SKM-1 (cell line): ENCODE results near the gene SFTA2.
"Not testable (repeated sequence)": the region's sequence is repeated elsewhere in the genome, so short reads cannot be mapped to it uniquely, and the experiment has no call there.

Source experiments
- DNase-seq: peaks from one replicate; lab custom pipeline; 2025; ENCODE audit not compliant: unreplicated experiment; lab: John Stamatoyannopoulos, UW

The SFTA2 gene

DNA sequence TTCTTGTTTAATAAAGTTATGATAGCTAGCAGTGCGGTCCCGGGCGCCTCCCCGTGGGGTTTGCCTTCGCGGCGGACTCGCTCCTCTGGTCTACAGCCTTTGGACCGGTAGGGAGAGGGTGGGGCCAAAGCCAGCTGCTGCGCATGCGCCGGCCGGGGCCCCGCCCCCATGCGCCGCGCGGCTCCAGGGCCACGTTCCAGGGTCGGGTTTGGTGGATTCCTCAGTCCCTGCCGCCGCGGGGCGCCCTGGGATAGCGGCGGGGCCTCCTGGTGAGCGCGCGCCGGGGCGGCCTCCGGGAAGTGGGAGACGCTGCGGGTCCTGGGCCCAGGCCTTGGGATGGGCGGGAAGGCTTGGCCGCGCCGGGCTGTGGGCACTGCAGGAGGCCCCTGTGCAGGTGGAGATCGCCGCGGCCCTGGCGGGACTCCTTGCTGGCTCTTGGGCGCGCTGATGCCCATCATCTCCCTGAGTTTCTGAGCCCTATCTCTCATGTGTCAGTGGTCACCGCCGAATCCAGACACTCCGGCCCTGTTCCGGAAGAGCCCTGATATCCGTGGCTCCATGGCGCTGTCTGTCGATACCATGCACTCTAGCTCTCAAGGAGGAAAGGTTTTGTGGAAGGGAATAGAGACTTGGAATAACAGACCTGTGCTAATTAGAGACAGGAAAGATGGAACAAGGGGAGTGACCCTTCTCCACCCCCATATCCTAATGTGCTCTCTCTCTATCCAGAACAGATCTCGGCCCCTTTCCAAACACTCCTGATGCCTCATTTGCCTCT, 17.7 kb downstream of the SFTA2 start, which contains the start of gene VARS2:
VARS2 (plus strand) TSS at position 163 of the 778 bp plus-strand sequence; CDS start at position 762, 599 bp downstream.
- peak; percentile 66 for DNase-seq

GRCh38 chr6:30913721-30914075, 18.3 kb downstream of the SFTA2 start:
- DNase-seq = no peak

- no peak for DNase-seq
Measured at GRCh38 chr6:30912746-30913520, 19.0 kb downstream of the SFTA2 start.

- not testable (repeated sequence) for DNase-seq
Measured at GRCh38 chr6:30910473-30910872, 21.5 kb downstream of the SFTA2 start.

DNA sequence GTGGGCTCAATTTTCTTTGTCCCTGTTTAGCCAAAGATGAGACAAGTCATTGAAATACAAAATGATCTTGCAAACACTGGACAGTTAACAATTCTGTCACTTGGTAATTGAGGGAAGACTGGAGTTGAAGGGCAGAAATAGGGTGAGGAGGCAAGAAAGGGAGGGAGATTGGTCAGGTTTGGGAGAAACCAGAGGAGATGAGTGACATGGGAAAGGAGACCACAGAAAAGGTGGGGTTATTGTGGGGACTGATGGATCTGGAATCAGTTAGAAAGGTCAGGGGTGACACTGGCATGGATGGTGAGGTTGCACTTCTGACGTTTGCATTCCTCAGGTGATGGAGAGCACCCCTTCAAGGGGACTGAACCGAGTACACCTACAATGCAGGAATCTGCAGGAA, 23.3 kb downstream of the SFTA2 start:
- no peak for DNase-seq

DNA sequence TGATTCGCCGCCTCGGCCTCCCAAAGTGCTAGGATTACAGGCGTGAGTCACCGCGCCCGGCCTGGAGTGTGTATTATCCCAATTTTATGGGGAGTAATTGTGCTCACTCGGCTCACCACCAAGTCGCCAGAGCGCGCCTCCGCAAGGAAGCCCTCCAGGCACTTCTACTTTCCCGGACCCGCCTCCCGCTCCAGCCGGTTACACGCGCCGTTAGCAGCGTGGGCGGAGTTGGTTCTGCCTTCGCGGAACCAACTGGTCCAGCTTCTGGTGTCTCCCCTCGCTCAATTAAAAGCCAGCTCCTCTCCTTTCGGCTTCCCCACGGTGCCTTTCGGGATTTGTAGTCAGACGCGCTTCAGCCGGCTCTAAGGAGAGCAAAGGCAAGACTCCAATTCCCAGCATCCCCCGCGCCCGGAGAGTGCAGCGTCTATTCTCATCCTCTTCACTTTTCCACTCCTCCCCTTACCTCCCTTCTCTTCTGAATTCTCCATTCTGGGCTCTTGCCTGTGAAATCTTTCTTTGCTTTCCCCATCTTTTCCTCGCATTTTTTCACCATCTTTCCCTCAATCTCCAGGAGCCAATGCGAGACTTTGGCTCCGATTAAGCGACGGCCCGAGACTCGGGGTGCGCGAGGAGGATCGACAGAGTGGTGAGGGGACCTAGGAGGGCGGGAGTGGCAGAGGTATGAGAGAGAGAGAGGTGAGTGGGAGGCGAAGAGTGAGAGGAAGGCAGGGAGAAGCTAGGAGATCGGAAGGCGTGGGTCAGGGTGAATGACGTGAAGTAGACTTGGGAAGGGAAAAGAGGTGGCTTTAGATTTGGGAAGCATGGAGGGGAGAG, 24.0 kb downstream of the SFTA2 start, which contains the start of gene GTF2H4:
GTF2H4 (plus strand) TSS at position 450 of the 834 bp plus-strand sequence.
- peak; percentile 99 for DNase-seq

- DNase-seq = not testable (repeated sequence)
Measured at GRCh38 chr6:30907290-30907757, 24.6 kb downstream of the SFTA2 start.

GRCh38 chr6:30903236-30903635, 28.7 kb downstream of the SFTA2 start:
- DNase-seq = no peak

GRCh38 chr6:30902709-30903108, 29.3 kb downstream of the SFTA2 start:
- DNase-seq = no peak

GRCh38 chr6:30902196-30902595, 29.8 kb downstream of the SFTA2 start:
- not testable (repeated sequence) for DNase-seq

GRCh38 chr6:30901436-30901835, 30.5 kb downstream of the SFTA2 start:
- DNase-seq = no peak

DNA sequence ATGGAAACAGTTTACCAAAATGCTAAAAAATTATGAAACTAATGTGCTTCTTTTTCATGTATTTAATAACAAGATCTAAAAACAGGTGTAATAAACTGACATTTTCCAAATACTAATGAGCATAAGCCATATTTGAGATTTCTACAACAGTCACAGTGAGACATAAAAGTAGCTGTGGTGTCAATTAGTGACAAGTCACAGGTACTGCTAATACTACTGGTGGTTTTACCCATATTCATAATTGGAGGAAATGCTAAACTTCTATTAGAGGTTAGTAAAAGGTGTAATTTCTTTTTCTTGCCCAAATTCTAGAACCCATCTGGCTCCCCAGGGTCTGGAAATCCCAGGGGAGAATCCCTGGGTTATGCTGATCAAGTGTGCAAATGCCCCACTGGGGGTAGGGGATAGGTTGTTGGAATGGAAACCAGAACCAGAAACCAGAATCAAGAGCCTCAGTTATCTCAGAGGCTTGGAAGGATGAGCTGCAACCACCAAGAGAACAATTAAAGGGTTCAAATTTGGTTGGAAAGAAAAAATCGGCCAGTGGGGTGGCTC, 31.0 kb downstream of the SFTA2 start:
- DNase-seq = no peak

DNA sequence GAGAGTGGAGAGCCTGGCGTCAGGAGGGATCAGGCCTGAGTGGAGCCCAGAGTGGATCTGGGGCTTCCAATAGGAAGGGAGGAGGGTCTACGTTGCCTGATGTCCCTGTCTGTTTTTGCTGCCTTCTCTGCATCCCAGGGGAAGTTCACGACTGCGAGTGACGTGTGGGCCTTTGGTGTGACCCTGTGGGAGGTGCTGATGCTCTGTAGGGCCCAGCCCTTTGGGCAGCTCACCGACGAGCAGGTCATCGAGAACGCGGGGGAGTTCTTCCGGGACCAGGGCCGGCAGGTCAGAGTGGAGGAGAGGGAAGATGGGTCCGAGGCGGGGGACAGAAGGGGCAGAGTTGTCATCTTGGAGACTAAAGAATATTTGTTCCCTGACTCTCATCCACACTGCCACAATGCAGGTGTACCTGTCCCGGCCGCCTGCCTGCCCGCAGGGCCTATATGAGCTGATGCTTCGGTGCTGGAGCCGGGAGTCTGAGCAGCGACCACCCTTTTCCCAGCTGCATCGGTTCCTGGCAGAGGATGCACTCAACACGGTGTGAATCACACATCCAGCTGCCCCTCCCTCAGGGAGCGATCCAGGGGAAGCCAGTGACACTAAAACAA, 33.1 kb downstream of the SFTA2 start:
- no peak for DNase-seq

- DNase-seq = no peak
Measured at GRCh38 chr6:30897882-30898281, 34.1 kb downstream of the SFTA2 start.

DNA sequence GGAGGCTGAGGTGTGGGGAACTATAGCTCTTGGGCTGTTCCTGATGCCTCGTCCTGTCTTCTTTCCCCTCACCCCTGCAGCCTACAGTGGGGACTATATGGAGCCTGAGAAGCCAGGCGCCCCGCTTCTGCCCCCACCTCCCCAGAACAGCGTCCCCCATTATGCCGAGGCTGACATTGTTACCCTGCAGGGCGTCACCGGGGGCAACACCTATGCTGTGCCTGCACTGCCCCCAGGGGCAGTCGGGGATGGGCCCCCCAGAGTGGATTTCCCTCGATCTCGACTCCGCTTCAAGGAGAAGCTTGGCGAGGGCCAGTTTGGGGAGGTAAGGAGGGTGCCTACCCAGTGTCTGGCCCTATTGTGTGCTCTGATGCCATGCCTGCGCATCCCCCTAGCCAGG, 35.4 kb downstream of the SFTA2 start:
- no peak for DNase-seq

DNA sequence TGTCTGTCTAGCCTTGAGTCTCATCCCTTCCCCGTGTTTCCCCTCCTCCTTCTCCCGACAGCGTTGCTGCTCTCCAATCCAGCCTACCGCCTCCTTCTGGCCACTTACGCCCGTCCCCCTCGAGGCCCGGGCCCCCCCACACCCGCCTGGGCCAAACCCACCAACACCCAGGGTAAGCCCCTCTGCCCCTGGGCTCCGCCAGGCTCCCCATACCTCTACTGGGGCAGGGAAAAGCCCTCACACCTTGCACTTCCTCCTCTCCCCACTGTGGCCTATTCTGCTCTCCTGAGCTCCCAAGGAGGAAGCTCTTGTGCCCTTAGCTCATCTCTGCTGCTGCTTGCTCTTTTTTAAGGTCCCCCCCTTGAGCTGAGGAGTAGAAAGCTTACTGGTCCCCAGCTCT, 36.6 kb downstream of the SFTA2 start:
- DNase-seq = no peak

DNA sequence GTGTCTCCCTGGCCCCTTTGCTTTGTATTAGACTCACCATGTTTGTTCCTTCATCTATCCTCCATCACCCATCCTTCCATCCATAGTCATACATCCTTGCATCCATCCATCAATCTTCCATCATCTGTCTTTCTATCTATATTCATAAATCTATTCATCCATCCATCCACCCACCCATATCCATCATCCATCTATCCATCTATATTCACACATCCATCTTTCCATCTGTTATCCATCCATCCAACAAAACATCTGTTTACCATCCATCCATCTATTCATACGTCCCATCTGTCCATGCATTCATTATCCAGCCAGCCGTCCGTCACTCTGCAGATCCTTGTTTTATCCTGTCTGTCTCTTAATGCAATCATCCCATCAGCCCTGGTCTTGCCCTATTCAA, 37.0 kb downstream of the SFTA2 start:
- DNase-seq = no peak

GRCh38 chr6:30894381-30894780, 37.6 kb downstream of the SFTA2 start:
- DNase-seq = no peak

DNA sequence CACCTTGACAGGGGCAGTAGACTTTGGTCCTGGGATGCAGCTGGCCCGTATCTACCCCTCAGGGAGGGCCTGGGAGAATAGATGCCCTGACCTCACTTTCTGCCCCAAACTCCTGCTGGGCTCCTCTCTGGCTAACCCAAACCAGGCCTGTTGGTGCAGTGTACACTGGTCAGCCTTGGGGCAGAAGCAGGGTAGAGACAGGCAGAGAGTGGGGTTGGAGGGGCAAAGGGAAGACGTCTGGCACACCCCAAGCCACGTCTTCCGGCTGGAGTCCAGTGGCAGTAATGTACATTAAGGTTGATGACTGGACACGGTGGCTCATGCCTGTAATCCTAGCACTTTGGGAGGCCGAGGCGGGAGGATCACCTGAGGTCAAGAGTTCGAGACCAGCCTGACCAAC, 38.3 kb downstream of the SFTA2 start:
- no peak for DNase-seq

DNA sequence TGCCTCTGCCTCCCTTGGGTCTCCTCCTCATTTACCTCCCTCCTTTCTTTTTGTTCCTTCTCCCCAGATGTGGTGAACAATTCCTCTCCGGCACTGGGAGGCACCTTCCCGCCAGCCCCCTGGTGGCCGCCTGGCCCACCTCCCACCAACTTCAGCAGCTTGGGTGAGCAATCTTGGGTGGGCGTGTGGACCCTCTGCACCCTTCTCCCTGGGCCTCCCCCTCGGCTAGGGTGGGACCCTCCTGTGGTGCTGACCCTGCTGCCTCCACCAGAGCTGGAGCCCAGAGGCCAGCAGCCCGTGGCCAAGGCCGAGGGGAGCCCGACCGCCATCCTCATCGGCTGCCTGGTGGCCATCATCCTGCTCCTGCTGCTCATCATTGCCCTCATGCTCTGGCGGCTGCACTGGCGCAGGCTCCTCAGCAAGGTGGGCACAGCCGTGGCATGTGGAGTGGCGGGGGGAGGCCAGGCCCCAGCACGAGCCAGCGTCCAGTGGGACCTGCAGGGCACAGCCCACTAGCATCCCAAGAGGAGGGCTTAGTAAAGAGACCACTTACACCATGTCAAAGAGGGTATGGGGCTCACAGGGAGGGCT, 38.9 kb downstream of the SFTA2 start:
- DNase-seq = no peak
